HG03159 (cell line): ENCODE results near the gene SYT6.
A peak's percentile ranks its signal among the peaks of the same experiment; 100 is the strongest.

Source experiments
- ATAC-seq: cut with Tn5 transposase; IDR thresholded peaks from one replicate; pipeline ENCODE4 v1.9.1; 2021; ENCODE audit warnings: mild to moderate bottlenecking, moderate library complexity; ENCODE audit not compliant: unreplicated experiment

SYT6 gene

DNA sequence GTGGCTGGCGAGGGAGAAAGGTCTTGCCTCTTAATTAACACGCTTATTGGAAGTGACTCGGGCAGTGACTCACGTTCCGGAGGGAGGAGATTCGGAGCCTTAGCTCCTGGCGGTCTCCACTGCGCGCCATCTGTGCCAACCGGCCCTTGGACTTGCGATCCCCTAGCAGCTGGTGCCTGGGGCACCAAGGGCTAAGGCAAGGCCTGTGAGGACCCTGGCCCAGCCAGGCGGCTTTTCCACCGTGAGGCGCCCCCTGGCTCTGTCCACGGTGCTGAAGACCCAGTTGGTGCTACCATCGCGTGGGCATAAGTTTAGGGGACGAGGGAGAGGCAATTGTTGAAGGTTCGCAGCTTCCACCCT lies 1.3 kb upstream of the SYT6 start:
- no peak for ATAC-seq

DNA sequence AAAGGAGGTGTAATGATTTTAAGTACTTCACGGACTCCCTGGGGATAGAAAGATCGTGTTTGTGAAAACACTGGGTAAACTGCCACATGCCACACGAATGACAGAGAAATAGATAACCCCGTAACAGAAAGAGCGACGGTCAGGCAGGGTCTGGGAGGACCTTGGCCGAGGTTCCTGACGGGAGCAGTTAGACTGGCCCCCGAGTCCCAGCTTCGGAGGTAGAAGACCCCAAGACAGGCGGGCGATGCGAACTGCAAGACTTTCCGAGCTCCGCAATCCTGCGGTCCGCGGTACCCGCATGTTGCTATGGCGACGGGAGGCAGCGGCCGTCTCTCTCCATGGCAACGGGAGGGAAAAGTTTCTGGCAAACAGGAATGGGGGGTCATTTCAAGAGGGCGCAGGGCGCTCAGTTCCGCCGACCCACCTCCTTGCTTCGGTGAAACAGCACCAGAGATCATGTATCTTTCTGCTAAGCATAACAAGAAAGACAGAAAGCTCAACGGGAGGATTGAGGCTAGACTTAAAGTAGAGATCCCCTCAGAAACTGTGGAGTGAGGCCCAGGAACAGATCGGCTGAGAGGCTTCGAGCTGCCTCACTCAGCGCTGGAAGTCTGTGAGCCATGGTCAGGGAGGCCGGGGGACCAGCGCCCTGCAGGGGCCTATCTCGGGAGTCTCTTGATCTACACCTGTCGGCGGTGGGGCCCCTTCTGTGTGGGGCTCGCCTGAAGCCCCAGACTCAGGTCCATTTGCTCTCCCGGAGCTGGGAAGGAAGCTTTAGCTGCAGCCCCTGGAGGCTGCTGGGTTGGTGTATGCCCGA lies 685 bp upstream of the SYT6 start:
- ATAC-seq: no peak

DNA sequence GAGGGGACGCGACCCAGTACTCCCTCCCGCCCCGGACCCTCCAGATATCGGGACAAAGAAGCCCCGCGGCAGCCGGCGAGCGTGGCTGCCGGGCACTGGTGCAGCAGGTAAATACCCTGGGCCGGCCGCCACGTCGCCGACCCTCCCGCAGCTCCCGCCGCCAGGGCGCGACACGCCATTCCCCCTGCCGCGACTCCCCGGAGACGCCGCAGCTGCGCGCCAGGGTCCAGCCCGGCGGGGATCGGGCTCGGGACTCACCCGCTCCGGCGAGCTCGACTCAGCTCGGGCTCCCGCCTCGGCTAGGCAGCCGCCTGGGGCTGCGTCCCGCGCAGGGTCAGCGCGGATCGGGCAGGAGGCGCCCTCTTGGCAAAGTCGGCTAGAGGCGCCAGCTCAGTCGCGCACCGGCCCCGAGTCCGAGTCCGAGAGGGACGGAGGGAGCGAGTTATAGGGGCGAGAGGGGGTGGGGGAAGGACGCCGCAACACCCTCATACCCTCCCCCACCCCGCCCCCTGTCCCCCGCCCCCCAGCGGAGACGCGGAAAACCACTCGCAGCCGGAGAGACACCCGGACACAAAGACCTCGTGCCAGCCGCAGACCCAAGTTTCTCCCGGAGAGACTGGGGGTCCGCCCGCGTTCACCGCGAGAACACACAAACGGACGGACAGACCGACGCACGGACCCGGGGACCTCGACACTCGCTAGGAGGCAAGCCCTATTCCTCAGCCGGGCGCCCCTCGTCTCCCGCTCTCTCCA lies 985 bp downstream of the SYT6 start:
- no peak for ATAC-seq

DNA sequence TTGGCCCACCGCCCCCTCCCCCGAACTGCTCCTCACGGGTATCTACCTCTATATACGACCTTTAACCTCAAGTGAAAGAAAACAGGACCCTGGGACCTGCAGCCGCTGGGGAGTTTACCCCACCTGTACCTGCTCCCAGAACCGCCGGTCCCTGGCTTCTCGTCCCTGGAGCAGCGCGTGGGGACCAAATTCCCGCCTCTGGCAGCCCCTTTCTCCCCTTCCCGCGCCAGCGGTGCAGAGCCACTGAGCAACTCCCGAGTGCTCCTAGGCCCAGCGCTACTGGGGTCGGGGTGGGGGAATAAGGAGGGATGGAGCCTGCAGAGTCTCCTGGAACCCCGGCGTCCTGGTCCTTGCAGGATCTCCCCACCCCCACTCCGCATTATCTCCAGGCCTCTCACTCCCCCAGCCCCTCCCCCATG lies 1.6 kb downstream of the SYT6 start:
- no peak for ATAC-seq

DNA sequence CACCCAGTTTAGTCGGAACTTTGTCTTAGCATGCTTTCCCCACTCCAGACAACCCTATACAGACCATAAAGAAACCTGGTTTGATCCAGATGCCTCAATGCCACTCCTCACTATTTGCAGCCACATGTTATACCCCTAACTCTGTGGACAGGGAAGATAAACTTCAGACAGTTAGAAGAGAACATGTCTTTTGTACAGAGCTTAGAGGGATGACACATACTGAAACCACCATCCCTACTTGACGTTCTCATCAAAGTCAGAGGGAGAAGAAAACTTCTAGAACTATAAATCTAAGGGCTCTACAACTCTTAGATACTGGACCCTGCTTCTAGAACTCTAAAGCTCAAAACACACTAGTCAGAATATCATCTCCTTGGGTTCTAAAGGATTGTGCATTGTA lies 3.7 kb downstream of the SYT6 start:
- ATAC-seq: no peak

DNA sequence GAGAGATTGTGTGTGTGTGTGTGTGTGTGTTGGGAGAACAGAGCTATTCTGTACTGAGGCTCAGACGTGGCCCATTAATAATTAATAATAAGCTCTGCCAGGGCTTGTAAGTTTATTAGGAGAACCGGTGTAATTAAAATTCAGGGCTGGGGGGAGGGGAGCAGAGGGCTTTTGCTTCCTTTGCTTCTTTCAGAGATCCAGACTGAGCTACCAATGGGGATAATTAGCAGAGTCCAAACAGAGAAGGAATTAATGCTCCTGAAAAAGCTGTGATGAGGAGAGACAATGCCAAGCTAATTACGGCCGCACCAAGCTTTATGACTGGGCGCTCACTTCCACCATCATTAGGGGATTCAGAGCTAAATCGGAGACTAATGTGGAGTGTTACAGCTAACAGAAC lies 4.5 kb downstream of the SYT6 start:
- no peak for ATAC-seq

DNA sequence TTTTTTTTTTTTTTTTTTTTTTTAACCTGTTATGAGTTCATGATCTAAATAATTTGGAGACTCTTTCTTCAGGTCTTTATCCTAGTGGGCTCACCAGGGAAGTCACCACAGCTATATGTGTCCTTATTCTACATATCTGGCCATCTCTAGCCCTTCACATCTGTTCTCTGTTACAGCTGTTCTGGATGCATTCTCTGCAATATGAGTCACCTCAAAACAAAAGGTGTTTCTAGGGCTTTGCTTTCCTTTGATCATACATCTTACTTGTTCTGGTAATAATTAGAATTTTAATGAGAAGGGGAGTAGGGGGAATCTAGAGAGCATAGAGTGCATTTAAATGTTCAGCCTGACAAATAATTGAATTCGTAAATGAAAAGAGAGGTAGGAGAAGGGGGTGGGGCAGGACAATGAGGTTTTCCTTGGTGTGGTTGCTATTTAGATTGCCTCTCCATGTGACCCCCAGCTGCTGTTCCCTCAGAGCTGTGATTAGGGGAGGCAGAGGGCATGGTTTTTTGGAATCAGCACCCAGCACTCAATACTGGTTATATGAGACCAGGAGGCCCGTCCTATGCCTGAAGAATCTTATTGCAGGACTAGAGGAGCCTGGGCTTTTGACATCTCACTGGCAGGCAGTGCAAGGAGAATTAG lies 8.0 kb downstream of the SYT6 start:
- ATAC-seq: no peak

DNA sequence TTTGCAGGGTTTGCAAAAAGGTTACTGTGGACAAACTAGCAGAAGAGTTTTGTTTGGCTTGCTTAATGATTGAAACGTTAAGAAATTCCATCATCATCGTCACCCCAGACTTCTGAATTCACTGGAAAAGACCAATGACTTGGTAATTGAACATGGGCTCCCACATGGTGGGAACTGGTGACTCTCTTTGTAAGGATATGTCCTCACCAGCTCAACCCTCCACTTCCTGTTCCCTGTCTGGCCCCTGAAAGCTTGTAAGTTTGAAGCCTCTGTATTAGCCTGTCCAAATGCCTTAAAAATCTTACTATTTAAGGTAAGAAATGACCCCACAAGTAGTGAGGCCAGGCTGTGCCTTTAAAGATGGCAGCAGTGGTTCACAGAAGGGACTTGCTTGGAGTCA lies 9.7 kb downstream of the SYT6 start:
- ATAC-seq: no peak

DNA sequence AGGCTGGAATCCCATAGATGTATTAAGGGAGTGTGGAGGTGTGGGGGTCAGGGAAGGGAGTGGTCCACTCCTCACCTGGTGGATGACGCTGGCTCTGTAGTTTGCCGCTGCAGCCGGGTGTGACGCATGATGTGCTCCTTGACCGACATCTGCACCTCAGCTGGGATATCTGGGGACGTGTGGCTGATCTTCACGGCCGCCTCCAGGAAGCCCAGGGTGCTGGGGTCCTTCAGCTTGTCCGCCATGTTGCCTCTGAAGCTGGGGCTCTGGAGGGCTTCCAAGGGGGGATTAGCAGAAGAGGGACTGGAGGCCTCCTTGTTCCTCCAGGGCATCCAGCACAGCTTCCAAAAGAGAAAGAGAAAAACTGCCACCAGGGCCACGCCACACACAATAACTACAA lies 14.1 kb downstream of the SYT6 start:
- no peak for ATAC-seq

DNA sequence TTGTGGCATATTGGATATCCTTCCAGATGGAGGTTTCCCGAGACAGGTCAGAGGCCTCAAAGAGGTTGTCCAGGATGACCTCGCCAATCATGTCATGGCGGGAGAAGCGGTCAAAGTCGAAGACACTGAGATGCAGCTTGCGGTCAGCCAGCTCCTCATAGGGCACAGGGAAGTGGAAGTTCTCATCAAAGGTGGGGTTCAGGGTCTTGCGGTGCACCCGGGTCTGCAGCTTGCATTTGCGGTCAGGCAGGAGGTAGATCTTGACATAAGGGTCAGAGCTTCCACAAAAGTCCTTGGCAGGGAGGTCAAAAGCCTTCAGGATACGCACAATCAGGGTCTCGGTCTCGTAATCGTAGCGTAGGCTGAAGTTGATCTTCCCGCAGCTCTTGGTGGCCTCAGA lies 16.2 kb downstream of the SYT6 start:
- ATAC-seq: no peak

DNA sequence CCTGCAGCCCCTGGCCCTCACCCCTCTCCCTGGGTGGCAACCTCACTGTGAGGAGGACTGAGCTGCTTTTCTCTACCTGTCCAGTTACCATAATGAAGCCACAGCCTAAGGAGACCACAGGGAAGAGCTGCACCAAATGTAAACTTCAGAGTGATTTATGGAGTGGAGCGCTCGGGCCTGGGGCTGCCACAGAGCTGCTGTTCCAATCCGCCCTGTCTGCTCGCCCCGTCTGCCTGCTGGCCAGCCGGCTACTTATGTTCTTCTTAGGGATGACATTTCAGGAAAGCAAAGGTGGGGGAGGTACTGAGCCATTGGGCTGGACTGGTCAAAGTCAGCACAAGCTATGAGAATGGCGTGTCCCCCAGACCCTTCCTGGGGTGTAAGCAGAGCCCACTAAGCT lies 17.9 kb downstream of the SYT6 start:
- ATAC-seq: no peak

DNA sequence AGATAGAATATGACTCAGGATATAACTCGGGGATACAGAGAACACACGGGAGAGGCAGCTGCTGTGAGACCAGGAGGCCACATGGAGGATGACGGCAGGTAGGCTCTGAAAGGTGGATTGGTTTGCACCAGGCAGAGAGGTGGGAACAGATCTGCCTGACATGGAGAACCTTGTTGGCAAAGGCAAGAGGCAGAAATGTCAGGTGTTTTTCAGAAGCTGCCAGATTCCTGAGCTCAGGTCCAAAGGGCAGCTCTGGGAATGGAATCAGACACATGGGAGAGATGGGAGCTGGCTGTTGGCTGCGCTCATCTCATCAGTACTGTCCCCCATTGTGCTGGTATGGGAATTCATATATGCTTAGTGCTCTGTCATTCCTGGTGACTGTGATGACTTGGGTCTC lies 19.2 kb downstream of the SYT6 start:
- ATAC-seq: no peak

DNA sequence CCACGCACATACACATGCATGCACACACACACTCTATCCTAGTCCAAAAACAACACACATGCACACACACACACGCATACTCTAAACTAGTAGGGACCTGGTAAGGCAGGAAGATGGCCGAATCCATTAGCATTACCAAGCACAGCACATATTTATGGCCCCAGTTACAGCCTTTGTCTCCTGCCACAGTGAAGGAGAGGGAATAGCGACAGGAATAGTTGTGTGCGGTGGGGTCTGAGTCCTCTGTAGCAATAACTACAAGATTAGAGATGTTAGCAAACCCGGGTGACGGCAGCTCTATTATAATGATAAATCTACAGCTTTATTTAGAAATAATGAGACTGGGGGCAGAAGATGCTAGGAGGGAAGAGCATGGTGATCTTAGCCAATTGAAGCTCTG lies 20.5 kb downstream of the SYT6 start:
- no peak for ATAC-seq

DNA sequence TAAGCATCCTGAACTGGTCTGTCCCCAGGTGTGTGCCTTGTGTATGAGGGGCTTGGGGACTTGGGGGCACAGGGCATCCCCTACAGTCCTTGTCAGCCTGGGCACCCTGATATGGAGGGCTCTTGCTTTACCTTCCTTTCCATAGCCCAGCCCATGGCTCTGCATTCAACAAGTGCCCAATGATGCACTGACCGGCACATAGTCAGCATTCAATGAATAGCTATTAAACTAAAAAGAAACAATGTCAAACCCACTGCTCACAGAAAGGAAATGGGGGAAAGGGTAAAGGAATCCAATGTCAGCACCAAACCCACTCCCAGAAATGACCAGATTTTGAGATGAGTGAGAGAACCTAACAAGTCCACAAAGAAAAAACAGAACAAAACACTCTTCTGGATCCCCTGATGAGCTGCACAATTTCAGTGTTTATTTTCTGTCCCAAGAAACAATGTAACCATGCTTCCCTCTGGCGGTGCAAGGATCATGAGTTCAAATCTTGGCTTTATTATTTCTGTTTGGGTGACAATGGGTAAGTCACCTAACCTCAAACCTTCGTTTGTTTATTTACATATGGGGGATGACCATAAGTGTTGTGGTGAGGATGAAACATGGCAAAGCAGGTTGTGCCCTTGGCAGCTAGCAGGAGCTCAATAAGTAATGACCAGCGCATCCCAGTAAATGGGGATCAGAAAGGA lies 22.0 kb downstream of the SYT6 start:
- no peak for ATAC-seq

DNA sequence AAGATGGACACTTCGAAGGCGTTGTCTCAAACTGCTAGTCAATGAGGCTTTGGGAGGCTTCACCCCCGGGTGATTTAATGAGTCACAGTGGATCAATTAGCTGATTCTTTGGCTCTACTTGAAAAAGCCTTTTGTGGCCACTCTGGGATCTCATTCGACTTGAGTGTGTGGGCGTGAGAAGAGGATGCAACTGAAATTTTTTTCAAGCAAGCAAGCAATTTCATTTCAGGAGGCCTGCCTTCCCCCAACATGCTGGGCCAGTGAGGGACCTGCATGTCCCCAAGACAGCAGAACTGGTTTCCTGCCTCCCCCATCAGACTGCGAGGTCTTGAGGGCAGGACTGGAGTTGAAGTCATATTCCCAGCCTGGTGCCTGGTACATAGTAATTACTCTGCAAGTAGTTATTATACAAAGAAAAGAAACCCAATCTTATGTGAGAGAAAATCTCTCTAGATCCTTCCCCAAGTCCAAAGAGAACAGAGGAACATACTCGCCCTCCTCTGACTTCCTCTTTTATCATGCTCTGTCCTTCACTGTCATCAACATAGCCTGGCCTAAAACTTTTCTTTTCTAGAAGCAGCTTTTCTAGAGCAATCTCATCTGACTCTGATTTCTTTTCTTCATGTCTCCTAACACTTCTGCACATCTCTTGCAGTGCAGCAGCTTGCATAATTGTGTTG lies 22.7 kb downstream of the SYT6 start:
- no peak for ATAC-seq

DNA sequence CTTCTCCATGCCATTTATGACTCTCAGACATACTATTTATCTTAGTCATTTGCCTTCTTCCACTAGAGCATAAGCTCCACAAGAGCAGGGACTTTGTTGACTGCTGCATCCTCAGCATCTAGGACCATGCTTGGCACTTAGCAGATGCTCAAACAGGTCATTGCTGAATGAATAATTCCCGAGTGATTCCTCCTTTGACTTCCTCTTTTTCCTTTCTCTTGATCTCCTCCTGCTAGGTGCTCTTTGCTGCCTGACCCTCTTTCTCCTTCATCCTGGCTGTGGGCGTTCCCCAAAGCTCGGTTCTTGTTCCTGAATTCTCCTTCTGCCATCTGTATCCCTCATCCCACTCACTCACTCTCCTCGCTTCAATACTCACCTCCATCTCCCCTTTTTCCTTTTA lies 23.5 kb downstream of the SYT6 start:
- no peak for ATAC-seq

DNA sequence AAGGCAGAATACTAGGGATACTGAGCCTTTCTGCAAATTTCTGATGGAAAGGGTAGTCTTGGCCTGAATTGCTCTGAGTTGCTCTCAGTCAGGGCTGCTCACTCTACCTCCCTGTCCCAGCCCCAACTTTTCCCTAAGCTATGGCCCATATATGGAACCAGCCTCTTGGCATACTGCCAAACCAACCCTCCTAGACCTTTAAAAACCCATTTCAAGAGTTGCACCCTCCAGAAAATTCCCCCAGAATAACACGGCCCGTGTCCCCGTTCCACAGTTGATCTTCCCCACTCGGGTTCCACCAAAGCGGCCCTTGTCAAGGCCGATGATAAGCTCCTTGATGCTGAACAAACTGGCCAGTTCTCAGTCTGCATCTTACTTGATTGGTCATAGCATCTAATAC lies 25.4 kb downstream of the SYT6 start:
- no peak for ATAC-seq

DNA sequence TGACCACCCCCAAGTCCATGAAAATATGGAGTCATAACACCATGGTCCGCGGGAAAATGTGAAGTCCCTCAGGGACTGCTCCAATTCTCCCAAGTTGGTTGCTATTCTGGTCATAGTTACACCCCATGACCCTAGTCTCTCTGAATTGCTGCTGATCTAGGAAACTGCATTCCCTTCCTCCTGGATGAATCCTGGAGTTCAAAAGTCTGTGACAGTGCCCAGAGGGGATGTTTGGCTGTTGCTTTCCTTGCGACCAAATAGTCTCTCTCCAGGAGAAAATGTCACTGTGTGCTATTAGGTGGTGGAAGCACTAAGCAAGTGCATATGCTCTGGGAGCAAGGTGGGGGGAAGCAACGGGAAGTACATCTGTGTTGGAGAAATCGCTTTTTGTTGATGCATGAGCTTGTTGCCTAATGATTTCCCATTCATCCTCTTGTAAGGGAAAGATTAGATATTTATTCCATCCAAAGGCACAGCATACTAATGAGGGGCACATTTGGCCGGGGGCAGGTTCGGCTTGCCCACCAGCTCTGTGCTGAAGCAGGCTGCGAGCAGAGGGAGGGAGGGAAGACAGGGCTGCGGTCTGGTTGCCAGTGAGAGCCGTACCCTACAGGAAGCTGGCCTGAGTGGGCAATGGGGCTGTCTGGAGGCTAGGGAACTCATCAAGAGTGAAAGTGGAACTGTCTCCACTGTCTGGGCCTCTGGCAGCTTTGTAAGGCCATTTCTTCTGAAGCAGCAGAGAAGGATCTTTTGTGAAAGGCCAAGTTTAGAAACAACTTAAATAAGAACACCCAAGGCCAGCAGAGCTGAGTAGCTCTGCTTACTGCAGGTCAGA lies 27.2 kb downstream of the SYT6 start:
- peak; percentile 83 for ATAC-seq

DNA sequence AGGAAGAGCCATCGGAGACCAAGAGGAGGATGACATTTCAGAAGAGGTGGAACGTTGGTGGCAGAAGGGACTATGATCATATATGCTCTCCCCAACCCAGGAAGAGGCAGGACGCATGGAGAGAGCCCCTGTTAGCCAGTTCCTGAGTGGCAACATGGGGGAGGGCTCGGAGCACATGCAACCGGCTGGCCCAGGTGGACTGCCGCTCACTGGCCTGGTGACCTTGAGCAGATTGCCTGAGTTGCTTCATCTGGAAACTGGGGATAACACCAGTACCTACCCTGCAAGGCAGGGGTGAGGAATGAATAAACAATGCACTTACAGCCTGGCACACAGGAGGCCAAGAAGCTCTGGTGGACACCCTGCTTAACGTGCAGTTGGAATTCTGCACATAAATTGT lies 29.0 kb downstream of the SYT6 start:
- no peak for ATAC-seq
